Mesodermal cell (in vitro differentiated cells): ENCODE measurements around the gene MYO1E.

Experiments
- H3K27ac ChIP-seq: 2 replicates; pipeline ENCODE4 v1.7.0; 2013; ENCODE audit warnings: mild to moderate bottlenecking, low read depth, low read length, moderate library complexity; ENCODE audit not compliant: severe bottlenecking
- H3K36me3 ChIP-seq: 2 replicates; pipeline ENCODE4 v1.7.1; 2013; ENCODE audit warnings: mild to moderate bottlenecking, low read length, moderate library complexity; ENCODE audit not compliant: control insufficient read depth, insufficient read depth
- H3K4me1 ChIP-seq: one replicate; pipeline ENCODE4 v1.7.1; 2013; ENCODE audit warnings: mild to moderate bottlenecking, low read length; ENCODE audit not compliant: insufficient read depth, control insufficient read depth, poor library complexity, severe bottlenecking
- H3K4me3 ChIP-seq: 2 replicates; pipeline ENCODE4 v1.7.0; 2013; ENCODE audit warnings: low read length, control low read depth, mild to moderate bottlenecking; ENCODE audit not compliant: insufficient read depth, poor library complexity, severe bottlenecking; ENCODE audit errors: extremely low read depth
- H3K9me3 ChIP-seq: 2 replicates; pipeline ENCODE4 v1.7.1; 2013; ENCODE audit warnings: mild to moderate bottlenecking, low read length, moderate library complexity; ENCODE audit not compliant: control insufficient read depth
- WGBS, 2 experiments: methylation state at CpG; one replicate each; pipeline ENCODE4 v1.1.5; 2013; ENCODE audit warnings: missing lambda C conversion rate in 2 of 2; ENCODE audit not compliant: insufficient coverage in 2 of 2; 5-methylcytosine and 5-hydroxymethylcytosine counted together

MYO1E gene

DNA sequence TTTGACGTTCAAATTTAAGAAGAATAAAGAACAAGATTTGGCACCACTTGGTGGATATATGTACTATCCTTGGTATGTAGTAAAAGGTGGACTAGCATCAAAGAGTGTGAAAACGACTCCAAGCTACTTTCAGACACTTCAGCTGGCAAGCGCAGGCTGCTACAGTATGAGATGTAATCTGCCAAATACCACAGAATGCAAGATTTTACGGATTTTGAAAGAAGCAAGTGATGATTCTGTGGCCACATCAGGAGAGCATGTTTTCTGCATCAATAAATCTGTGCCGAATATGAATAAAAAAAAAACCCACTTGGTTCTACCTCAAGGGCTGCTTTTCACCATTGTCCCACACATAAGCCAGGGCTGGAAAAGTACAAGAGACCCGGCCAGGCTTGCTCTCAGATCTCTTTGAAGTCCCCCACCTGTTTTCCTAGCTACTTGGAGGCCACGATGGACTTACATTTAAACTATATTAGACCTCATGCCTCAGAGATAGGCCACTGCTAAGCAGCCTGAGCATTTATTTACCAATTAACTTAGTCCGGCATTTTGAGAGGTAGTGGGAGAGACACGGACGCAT lies 37.4 kb downstream of the MYO1E start:
- H3K9me3 ChIP-seq, result no peaks in the 10 kb centered on the region
- H3K27ac ChIP-seq, result no peak overlapping the region
- H3K4me1 ChIP-seq, result peaks cover 8% of the 10 kb centered on the region

DNA sequence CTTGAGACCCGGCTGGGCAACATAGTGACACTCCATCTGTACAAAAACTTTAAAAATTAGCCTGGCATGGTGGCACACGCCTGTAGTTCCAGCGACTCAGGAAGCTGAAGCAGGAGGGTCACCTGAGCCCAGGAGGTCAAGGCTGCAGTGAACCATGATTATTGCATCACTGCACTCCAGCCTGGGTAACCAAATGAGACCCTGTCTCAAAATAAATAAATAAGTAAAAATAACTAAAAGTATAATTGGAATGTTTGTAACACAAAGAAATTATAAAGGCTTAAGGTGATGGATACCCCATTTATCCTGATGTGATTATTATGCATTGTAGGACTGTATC lies 38.6 kb downstream of the MYO1E start:
- Histone ChIP-seq H3K36me3 (no peaks in the 10 kb centered on the region), H3K4me3 (no peak overlapping the region), H3K9me3 (no peaks in the 10 kb centered on the region), H3K27ac (no peak overlapping the region), H3K4me1 (peaks cover under 1% of the 10 kb centered on the region)
- WGBS, 2 experiments, result 81 to 97% methylated on average over 3 of the region's 3 CpGs

More for the DNA sequence above, 37.4 kb downstream of the MYO1E start:
- 92 to 93% methylated on average over 8 of the region's 10 CpGs for WGBS, 2 experiments
- Histone ChIP-seq H3K36me3 (no peaks in the 10 kb centered on the region), H3K4me3 (no peak overlapping the region)

DNA sequence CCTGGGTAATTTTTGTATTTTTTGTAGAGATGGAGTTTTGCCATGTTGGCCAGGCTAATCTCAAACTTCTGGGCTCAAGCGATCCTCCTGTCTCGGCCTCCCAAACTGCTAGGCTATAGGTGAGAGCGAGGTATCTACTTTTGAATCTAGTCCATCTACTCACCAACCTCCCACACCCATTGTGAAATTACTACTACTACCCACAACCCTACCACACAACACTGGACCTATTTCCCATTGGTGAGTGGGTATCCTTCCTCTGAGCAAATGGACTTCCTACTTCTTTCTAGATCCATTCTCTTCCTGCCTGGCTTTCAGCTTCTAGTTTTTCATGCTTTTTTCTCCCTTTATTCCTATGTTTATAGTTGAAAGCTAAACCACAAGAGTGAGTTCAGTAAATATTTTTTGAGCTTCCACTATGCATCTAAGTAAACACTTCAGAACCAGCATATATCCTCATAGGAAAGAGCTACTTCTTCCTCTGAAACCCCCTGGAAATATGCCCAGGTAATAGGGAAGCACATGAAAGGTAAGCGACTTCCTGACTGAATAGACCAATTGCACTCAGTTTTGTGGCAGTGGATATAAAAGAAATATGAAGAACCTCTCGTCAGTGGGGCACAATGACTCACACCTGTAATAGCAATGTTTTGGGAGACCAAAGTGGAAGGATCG lies 39.1 kb downstream of the MYO1E start:
- WGBS, 2 experiments, result 91 to 97% methylated on average over 4 to 6 of the region's 6 CpGs
- Histone ChIP-seq H3K36me3 (no peaks in the 10 kb centered on the region), H3K4me1 (no peaks in the 10 kb centered on the region), H3K27ac (no peak overlapping the region), H3K4me3 (no peak overlapping the region), H3K9me3 (no peaks in the 10 kb centered on the region)

DNA sequence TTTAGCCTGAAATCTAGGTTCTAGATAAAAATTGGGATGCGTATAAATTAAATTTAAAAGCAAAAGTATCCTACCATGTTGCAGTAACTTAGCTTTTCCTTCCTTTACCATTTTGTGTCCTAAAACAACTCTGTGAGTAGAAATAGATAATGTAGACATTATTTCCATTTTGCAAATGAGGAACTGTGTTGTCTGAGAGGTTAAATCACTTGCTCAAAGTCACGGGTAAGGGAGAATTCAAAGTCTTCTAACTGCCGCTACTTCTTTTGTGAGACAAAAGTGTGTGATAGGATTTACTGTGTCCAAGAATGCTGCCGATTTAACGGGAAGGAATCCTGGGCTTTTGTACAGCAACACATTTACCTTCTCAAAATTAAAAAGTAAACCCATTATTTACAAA lies 40.7 kb downstream of the MYO1E start:
- Histone ChIP-seq H3K27ac (no peak overlapping the region), H3K4me1 (no peaks in the 10 kb centered on the region), H3K36me3 (no peaks in the 10 kb centered on the region), H3K9me3 (no peaks in the 10 kb centered on the region), H3K4me3 (no peak overlapping the region)
- 71 to 82% methylated on average over 1 to 2 of the region's 5 CpGs for WGBS, 2 experiments

DNA sequence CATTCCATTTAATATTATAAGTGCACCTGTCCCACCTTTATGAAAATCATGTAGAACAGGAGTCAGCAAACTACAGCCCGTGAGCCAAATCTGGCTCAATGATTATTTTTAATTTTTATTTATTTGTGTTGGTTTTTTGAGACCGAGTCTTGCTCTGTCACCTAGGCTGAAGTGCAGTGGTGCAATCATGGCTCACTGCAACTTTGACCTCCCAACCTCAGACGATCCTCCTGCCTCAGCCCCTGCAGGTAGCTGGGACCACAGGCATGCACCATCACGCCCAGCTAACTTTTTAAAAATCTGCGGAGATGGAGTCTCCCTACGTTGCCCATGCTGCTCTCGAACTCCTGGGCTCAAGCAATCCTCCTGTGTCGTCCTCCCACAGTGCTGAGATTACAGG lies 42.0 kb downstream of the MYO1E start:
- Histone ChIP-seq H3K27ac (no peak overlapping the region), H3K4me3 (no peak overlapping the region), H3K36me3 (no peaks in the 10 kb centered on the region), H3K9me3 (no peaks in the 10 kb centered on the region), H3K4me1 (no peaks in the 10 kb centered on the region)
- WGBS, 2 experiments, result 77 to 86% methylated on average over 6 to 7 of the region's 8 CpGs

DNA sequence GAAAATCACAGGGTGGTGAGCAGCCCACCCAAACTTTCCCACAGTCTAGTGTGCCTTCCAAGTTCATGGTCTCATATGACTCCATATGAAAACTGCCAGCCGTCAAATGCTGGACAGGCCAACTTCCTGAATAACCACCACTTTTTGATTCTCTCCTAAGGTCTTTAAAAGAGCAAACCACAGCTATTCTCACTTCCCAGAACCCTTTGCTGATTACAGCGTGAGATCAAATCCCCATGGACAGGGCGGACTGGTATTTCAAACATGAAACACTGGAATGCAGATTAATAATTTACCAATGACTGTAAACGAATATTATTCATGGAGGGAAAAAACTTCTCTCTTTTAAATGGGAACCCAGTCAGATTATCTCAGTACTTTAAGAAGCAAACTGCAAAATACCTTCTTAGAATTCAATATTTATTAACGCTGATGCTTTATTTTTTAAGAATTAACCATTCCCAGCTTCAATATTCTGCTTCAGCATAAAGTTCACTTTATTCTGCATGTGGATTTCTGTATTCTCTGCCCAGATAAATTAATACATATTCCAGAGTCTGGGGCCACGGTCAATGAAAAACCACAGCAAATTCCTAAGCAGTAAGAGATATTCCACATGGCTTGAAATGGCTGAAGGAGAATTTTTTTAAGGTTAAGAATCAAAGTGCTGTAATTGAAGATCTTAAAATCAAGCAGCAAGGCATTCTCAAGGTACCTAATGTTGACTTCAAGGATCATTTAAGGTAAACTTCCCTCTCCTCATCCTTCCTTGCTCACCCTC lies 42.9 kb downstream of the MYO1E start:
- Histone ChIP-seq H3K36me3 (no peaks in the 10 kb centered on the region), H3K4me3 (no peak overlapping the region), H3K27ac (no peak overlapping the region), H3K9me3 (no peaks in the 10 kb centered on the region), H3K4me1 (no peaks in the 10 kb centered on the region)
- WGBS, 2 experiments, result 100% methylated on average over 2 of the region's 6 CpGs

DNA sequence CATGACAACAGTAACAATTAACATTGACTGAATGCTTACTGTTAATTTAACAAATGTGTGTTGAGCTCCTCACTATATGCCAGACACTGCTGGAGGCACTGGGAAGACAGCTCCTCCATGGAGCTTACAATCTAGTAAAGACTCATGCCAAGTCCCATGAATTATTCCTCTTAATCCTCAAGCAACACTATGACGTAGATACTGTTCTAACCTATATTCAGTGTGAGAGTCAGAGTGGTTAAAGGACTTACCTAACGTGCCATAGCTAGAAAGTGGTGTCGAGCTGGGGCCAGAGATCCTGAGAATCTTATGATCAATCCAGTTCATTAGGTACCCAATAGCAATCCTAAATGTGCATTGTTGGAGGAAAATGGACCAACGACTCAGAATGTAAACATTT lies 43.6 kb downstream of the MYO1E start:
- no peaks in the 10 kb centered on the region for H3K9me3 ChIP-seq
- no peak overlapping the region for H3K4me3 ChIP-seq
- no peaks in the 10 kb centered on the region for H3K4me1 ChIP-seq
- no peaks in the 10 kb centered on the region for H3K36me3 ChIP-seq
- WGBS, 2 experiments, result 87 to 96% methylated on average over 3 of the region's 4 CpGs
- H3K27ac ChIP-seq, result no peak overlapping the region

DNA sequence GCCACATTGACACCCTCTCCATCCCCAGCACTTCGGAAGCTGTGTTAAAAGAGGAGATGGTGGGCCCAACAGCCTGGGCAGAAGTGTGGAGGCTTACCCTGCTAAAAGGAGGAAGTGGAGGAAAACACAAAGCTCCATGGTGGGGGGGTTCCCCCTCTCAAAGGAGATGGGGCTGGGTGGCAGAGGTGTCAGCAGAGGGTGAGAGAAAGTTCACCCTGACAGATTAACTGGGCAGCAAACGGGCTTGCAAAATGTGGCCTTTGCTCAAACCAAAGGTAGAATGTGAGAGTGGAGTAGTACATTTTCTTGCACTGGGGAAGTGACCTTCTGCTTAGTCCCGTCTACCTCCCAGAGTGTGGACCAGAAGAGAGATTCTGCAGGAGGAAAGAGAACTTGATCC lies 44.7 kb downstream of the MYO1E start:
- Histone ChIP-seq H3K4me3 (no peak overlapping the region), H3K4me1 (no peaks in the 10 kb centered on the region), H3K9me3 (no peaks in the 10 kb centered on the region), H3K36me3 (no peaks in the 10 kb centered on the region), H3K27ac (no peak overlapping the region)
- WGBS, 2 experiments, result 80 to 90% methylated on average over 1 to 2 of the region's 3 CpGs

DNA sequence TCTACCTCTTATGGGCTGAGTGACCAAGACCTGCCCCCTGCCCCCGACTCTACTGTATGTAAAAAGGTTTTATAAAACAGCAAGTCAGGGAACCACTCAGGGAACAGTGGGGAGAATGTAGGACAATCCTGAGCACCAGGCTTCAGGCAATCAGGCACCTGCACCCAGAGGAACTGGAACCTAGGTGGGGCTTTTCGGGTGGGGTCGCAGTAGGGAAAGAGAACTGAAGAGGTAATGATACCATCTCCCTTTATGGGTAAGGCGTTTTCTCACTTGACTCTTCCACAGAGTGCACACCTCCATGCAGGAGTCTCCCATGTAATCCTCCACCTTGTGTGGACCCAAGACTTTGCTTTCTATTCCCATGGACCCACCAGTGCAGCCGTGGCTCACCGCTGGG lies 45.8 kb downstream of the MYO1E start:
- H3K36me3 ChIP-seq, result no peaks in the 10 kb centered on the region
- no peaks in the 10 kb centered on the region for H3K9me3 ChIP-seq
- H3K27ac ChIP-seq, result no peak overlapping the region
- no peak overlapping the region for H3K4me3 ChIP-seq
- WGBS, 2 experiments, result 80 to 90% methylated on average over 4 to 6 of the region's 6 CpGs
- no peaks in the 10 kb centered on the region for H3K4me1 ChIP-seq

DNA sequence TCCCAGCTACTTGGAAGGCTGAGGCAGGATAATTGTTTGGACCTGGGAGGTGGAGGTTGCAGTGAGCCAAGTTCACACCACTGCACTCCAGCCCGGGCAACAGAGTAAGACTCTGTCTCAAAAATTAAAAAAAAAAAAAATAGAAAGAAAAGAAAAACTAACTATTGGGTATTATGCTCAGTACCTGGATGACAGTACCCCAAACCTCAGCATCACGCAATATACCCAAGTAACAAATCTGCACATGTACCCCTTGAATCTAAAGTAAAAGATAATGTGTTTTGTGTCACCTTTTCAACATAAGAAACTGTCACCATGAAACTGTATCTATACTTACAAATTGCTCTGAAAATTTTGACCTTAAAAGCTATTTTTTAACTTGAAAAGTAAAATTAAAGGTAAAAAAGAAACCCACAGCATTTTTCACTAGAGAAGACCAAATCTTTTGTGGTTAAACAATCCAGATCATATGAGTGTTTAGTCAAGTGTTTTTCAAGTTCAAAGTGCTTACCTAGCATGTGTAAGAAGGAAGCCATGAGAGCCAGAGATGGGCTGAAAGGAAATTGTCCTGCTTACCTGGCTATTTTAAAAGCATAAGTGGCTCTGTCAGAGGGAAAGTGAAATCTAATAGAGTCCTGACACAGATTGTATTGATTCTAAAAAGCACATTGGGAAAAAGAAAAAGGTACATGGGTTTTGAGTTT lies 50.5 kb downstream of the MYO1E start:
- Histone ChIP-seq H3K4me3 (no peak overlapping the region), H3K36me3 (no peaks in the 10 kb centered on the region), H3K27ac (no peak overlapping the region), H3K9me3 (no peaks in the 10 kb centered on the region), H3K4me1 (no peaks in the 10 kb centered on the region)
- no CpG with 5 or more reads among the region's 2 CpGs for WGBS, 2 experiments
